ENCODE results near the gene TMCO4. TPM values are rescaled to one million over a fixed set of nuclear protein-coding genes. Genes with fewer than 3 reads are reported as not detected.

TMCO4 gene
- total and polyA plus RNA-seq, 2 of the 4 experiments (the other 2 are of a cell fraction), result 7.3 to 8.6 TPM

DNA sequence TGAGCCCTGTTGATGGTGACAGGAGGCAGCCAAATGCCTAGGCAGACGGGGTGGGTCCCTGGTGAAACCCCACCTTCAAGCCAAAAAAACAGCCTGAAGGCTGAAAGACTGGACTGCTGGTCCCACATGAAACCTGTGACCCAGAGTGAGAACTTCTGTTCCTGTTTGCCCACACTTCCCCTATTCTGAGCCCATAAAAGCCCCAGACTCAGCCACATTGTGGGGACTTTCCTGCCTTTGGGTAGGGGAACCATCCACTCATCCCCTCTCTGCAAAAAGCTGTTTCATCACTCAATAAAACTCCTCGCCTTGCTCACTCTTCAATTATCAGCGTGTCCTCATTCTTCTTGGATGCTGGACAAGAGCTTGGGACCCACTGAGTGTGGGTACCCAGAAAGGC lies 109.9 kb downstream of the TMCO4 start:
- DNase-seq, result no peak
- no peaks in the 10 kb centered on the region for H3K9me1 ChIP-seq (ENCODE audit: insufficient read depth, low read length)
- H3K4me2 ChIP-seq (ENCODE audit: low read depth, low read length), result no peak overlapping the region
- H4K8ac ChIP-seq (ENCODE audit: low read depth in 2 of 2, low read length in 2 of 2), result no peak overlapping the region
- dilution Hi-C loops (cut with HindIII; ENCODE audit: low sequenced_read_pairs, unreplicated experiment), result no loop called here
- H2BK15ac ChIP-seq (ENCODE audit: low read depth, low read length), result no peak overlapping the region
- intact Hi-C loops (cut with micrococcal nuclease), result no loop called here
- H4K20me1 ChIP-seq (ENCODE audit: insufficient read depth, low read length), result no peaks in the 10 kb centered on the region; the same call in 1 of the 2 replicates
- no peak overlapping the region for H3K23ac ChIP-seq (ENCODE audit: low read depth, low read length)
- 100% methylated on average over 1 of the region's 3 CpGs; no CpG with 5 or more reads in 1 of the 2 experiments for WGBS, 2 experiments (ENCODE audit: extremely low coverage in 2 of 2, insufficient read length in 1 of 2)
- ATAC-seq (ENCODE audit: low read depth), result no peak
- H2AK5ac ChIP-seq (ENCODE audit: low read depth, low read length), result no peak overlapping the region
- no peak overlapping the region for H3K27ac ChIP-seq (ENCODE audit: insufficient read depth, low read length)
- no peak overlapping the region for H3K56ac ChIP-seq (ENCODE audit: extremely low read depth, insufficient read depth, low read length)
- H3K4me3 ChIP-seq (ENCODE audit: insufficient read depth, low read depth, low read length), result no peak overlapping the region
- peaks cover 19% of the 10 kb centered on the region; the same call in 1 of the 2 replicates for H3K36me3 ChIP-seq (ENCODE audit: control insufficient read depth, insufficient read depth, low read length)
- in situ Hi-C loops (cut with MboI; ENCODE audit: low sequenced_read_pairs), result no loop called here
- H2BK120ac ChIP-seq (ENCODE audit: low read depth, low read length), result no peak overlapping the region
- TF ChIP-seq RAD21 (IDR thresholded peaks at IDR 0.05; ENCODE audit: low read length) (no peak), RFX5 (IDR thresholded peaks at IDR 0.05; ENCODE audit: low read depth, low read length) (no peak), POLR2A (IDR thresholded peaks at IDR 0.05; ENCODE audit: low read depth, low read length) (no peak)
- TF ChIP-seq, protein P1, sequence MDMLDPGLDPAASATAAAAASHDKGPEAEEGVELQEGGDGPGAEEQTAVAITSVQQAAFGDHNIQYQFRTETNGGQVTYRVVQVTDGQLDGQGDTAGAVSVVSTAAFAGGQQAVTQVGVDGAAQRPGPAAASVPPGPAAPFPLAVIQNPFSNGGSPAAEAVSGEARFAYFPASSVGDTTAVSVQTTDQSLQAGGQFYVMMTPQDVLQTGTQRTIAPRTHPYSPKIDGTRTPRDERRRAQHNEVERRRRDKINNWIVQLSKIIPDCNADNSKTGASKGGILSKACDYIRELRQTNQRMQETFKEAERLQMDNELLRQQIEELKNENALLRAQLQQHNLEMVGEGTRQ (IDR thresholded peaks at IDR 0.05; ENCODE audit: low read depth, low read length), result no peak
- no peak overlapping the region for H2AFZ ChIP-seq (replicated peaks; ENCODE audit: low read length, poor library complexity)
- no peak overlapping the region for H3K4ac ChIP-seq (ENCODE audit: low read depth, low read length)
- no TSS peak for BruUV-seq (replicated peaks)
- POLR2A ChIA-PET (ENCODE audit: unreplicated experiment), result interaction anchor here (0.6 kb wide), 1 partner anchor 51 kb away, joined by 3 read pairs; no protein-coding TSS in a partner anchor
- H3K18ac ChIP-seq (ENCODE audit: low read depth, low read length), result no peak overlapping the region
- peaks cover 3% of the 10 kb centered on the region; the same call in 1 of the 2 replicates for H3K9me3 ChIP-seq (ENCODE audit: control insufficient read depth, insufficient read depth, low read length)
- H3K79me1 ChIP-seq (ENCODE audit: low read depth in 1 of 2, low read length in 2 of 2), result no peaks in the 10 kb centered on the region
- H3K4me1 ChIP-seq (ENCODE audit: control insufficient read depth, insufficient read depth, low read length), result no peaks in the 10 kb centered on the region
- no peak overlapping the region for H4K91ac ChIP-seq (ENCODE audit: insufficient read depth, low read depth, low read length)
- H3K14ac ChIP-seq (replicated peaks; ENCODE audit: low read depth, low read length), result no peak overlapping the region
- no peak overlapping the region for H3K9ac ChIP-seq (ENCODE audit: low read depth, low read length)
- no peak overlapping the region for H2BK5ac ChIP-seq (ENCODE audit: low read depth, low read length, poor library complexity, severe bottlenecking)
- no peak overlapping the region for H2AK9ac ChIP-seq (replicated peaks; ENCODE audit: low read depth, low read length, poor library complexity)
- no peak overlapping the region for H4K5ac ChIP-seq (ENCODE audit: low read depth, low read length)
- no peak overlapping the region for H2BK20ac ChIP-seq (ENCODE audit: low read depth, low read length)
- no peaks in the 10 kb centered on the region for H3K27me3 ChIP-seq (ENCODE audit: control insufficient read depth, insufficient read depth, low read length)
- CTCF ChIA-PET, result no interaction called here
